DMS153 treated with DMSO at 0.1 percent for 48 hours (cell line): ENCODE data around the gene DEFB123.

Source experiments
- DNase-seq: peaks from one replicate; lab custom pipeline; 2025; ENCODE audit not compliant: unreplicated experiment; lab: John Stamatoyannopoulos, UW

The DEFB123 gene

DNA sequence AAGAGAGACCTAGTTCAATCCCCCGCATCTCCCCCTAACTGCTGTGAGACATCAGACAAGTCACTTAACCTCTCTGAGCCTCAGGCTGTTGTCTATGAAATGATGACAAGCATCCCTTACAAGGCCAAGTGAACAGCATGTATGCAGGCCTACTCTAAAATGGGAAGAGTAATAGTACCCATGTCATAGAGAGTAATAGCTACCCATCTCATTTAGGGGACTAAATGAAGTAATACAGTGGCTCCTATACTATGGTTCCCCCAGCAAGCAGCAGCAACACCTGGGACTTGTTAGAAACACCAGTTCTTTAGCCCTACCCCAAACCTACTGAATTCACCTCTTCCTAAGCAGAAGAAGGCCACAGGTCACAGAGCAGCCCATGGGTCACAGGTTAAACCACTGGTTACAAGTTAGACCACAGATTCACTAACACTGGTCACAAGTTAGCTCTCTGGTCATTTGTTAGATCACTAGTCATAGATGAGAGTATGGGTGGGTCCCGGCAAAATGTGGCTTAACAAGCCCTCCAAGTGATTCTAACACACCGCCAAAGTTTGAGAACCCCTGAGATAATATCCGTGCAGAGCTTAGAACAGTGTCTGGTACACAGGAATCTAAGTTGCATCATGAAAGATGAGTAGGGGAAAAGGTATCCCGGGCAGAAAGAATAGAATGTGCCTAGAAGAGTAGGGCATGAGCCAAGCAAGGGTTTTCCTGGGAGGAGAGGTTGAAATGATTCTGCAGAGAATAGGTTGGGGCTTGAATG lies 33.1 kb downstream of the DEFB123 start:
- DNase-seq, result no peak

DNA sequence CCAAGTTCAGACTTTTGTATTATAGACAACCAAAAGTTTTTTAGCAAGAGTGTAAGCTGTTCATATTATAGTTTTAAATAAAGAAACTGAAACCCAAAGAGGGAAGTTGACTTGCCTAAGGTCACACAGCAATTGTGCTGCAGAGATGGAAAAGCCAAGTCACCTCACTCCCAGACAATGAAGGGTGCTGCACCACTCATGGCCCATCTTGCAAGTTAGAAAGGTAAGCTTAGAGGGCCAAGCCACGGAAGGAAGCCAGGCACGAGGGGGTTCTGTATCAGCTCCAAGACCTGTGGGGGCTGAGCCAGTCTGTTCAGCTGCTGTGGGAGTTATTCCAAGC lies 33.6 kb downstream of the DEFB123 start:
- no peak for DNase-seq

DNA sequence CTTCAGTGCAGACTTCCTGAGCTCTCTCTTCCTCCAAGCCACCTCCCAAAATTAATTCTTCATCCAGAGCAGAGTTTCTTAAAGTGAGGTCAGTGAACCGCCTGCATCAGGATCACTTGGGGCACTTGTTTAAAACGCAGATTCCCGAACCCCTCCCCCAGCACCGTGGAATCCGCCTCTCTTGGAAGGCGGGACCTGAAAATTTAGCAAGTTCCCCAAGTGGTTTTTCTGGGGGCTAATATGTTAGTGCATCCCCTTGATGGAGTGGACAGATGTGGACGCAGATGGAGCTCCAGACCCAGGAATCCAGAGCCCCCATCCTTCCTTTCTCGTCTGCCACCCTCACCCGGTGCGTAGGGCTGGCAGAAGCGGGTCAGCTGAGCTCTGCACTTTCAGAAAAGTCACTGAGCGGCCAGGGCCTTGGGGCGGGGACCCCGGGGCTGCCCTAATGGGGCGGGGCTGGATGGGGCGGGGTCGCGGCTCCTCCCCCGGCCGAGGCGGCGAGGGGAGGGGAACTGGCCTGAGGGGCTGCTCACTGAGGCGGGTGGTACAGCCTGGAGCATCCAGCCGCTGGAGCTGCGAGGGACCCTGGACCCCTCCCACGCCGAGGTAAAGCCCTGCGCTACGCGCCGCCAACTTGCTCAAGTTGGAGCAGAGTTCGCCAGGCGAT lies 34.5 kb downstream of the DEFB123 start, which contains the start of the genes DEFB124 and REM1:
TSS of gene DEFB124 (minus strand) at position 370 of the 670 bp plus-strand sequence. CDS start 2,114 bp downstream, outside the sequence.
TSS of gene REM1 (plus strand) at position 531 of the 670 bp plus-strand sequence. CDS start 1,158 bp downstream, outside the sequence.
- no peak for DNase-seq

DNA sequence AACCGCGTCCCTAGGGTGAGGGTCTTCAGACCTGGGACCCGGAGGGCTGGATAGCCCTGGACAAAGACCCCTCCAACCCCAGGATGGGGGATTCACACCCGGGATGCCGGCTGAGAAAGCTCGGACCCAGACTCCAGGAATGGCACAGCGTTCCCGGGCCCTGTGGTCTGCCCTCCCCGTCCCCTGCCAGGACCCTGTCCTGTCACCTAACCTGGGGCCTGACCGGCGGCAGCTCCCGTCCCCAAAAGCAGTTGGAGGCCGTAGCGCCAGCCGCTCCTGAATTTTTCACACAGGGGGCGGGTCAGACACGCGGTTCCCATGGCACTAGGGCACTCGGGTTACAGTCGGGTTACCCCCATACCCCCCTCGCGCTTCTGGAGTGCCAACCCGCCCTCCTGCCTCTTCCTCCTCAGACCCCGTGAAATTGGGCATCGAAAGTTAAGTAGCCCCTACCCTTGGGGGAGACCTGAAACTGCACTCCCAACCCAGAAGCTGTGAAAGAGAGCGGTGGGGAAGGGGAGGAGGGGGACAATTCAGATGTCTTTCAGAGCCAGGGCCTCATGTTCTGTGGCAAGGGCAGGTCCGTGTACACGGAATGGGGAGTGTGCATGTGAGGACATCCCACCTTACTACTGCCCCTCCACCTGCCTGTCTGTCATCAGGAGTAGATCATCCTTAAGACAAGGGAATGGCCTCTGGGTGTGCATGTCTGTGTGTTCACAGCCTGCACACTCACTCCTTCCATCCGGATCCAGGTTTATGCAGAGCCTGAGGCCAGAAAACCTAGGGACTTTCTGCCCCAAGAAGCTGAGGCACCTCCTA lies 35.3 kb downstream of the DEFB123 start:
- DNase-seq, result no peak

- DNase-seq, result no peak
Observed at GRCh38 chr20:31476294-31476585, 35.8 kb downstream of the DEFB123 start.

DNA sequence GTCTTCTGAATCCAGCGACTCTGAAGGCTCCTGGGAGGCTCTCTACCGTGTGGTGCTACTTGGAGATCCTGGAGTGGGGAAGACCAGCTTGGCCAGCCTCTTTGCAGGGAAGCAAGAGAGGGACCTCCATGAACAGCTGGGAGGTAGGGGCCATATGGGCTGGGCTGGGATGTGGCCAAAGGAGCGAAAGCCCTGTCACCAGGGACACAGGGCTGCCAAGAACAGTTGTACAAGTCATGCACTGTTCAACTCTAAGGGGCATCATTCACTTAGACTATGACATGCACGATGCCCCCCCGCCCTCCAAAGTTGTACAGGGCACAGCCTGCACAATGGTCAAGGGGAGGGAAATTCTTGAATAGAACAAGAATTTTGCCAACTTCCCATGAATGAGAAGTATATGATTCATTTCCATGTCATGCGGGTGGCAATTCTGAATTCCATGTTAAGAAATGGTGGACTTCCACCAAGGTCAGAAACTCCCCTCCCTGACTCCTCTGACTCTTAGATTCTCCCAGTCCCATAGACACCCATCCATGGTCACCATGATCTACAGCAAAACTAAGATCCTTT lies 36.3 kb downstream of the DEFB123 start:
- DNase-seq, result no peak

- DNase-seq, result no peak
Observed at GRCh38 chr20:31484001-31484400, 43.6 kb downstream of the DEFB123 start.

GRCh38 chr20:31485450-31486339 lies 45.3 kb downstream of the DEFB123 start:
- DNase-seq, result no peak

DNA sequence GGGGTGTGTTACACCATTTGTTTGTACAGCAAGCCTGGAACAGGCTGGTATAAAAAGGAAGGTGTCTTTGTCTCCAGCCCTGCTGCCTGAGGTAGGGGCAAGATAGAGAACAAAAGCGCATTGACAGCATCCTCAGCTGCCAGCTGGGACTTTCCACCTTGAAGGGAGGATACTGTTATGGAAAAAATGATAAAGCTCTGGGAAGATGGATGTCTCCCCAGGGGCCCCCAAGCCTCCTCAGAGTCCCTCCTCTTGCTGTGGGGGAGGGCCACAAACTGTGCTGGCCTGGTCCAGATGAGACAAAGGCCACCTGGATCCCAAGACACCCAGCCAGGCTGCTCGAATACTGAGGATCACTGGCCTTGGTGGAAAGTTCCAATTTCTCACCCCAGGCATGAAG lies 47.7 kb downstream of the DEFB123 start:
- no peak for DNase-seq

- DNase-seq, result no peak
Observed at GRCh38 chr20:31489152-31489551, 48.7 kb downstream of the DEFB123 start.

GRCh38 chr20:31490752-31491151 lies 50.3 kb downstream of the DEFB123 start:
- DNase-seq, result no peak

DNA sequence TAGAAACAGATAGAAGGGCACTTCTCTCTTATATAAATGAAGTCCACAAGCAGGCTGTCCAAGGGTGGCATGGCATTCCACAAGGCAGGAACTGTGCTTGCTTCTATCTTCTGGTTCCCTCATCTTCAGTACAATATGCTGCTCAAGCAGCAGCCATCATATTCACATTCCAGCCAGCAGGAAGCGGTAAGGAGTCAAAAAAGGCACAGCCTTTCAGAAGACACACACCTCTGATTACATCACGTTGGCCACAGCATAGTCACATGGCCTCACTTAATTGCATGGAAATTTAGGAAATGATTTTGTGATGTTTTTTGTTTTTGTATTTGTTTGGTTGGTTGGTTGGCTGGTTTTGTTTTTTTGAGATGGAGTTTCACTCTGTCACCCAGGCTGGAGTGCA lies 53.7 kb downstream of the DEFB123 start:
- no peak for DNase-seq

DNA sequence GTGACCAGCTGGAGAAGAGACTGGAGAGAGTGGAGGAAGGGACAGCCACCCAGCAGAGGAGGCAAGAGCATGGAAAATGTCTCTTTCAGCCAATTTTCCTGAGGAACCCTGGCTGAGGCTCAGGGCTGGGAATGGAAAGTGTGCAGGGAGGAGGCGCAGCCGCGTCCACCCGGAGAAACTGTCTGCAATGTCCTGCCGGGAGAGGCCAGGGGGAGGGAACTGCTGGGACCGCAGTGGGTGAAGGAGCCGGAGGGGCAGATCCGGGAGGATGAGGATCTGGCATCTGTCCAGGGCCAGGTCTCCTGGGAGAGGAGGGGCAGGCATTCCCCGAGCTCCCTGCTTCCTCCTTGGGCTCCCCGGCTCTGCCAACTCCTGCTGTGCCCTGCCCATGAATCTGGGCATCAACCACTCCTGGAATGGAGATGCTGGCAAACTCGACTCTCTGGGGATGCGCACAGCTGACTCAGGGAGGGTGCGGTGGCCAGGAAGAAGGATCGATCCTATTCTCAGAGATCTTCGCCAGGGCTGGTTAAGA lies 56.4 kb downstream of the DEFB123 start:
- DNase-seq, result no peak

DNA sequence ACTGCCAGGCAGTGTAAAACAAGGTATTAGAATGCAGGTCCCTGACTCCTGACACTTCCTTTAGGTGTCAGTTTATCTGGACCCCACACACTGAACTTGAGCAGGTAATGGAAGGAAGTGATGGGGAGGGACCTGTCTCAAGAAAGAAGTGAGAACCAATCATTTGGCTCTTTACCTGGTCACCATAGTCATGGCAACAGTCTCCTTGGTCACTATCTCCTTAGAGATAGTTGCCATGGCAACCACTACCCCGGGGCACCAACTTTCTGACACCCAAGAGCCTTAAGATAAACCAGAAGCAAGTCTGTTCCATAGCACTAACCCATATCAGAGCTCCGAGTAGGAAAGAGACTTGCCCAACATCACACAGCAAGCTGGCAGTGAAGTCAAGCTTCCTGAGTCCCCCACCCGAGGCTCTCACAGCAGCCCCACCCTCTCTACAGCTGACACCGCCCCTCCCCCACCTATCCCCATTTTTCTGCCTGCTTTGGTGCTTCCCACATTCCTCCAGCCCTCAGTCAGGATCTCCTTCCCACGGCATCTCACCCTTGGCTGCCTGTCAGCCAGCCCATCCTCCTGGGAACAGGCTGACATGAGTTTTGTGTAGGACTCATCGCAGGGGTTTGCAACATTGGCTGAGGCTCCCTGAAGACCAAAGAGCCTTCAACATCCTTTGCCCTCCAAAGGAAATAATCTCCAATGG lies 57.6 kb downstream of the DEFB123 start:
- DNase-seq, result no peak
